HL-60 (cell line): ENCODE measurements around the gene ICA1L.

Experiments used
- GABPA ChIP-seq: IDR thresholded peaks from 2 replicates; pipeline ENCODE4 v1.6.1; 2012; ENCODE audit warnings: low read depth
- POLR2AphosphoS5 ChIP-seq: IDR thresholded peaks from 2 replicates; pipeline ENCODE4 v1.6.1; 2012; ENCODE audit warnings: low read depth
- TF ChIP-seq, protein P1 (sequence below): IDR thresholded peaks from one replicate; pipeline ENCODE4 v1.5.1; 2011; ENCODE audit warnings: low read length, control low read depth, inconsistent platforms; ENCODE audit not compliant: insufficient read depth
- TF ChIP-seq, protein P2 (sequence below): IDR thresholded peaks from 2 replicates; pipeline ENCODE4 v1.6.1; 2012; ENCODE audit warnings: low read depth; ENCODE audit not compliant: insufficient replicate concordance

DNA sequence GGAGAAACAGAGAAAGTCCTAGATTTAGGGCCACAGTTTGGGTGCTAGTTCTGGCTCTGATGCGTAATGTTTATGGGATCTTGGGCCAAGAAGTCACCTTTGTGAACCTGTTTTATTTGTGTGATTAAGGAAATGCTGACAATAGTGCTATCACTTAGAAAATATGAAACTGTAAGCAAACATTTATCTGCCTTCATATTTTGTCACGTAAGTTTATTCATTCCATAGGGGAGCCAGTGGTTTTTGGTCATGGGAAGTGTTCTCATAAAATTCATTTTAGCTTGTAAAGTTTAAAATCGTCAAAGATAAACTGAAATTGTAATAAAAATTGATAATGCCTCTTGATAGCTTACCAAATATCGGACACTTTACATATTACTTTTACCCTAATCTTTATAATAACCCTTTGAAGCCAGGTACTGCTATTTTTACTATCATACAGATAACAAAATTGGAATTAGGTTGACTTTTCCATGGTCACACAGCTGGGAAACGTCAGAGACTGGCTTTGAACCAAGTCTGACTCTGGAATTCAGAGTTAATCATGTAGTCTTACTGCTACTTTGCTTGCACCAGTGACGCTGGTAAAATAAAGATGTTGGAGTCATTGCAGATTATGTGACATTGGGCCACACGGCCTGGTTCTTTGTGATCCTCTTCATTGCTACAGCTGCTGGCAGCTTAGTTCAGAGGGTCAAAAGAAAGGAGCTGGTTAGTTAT is 99.7 kb downstream of the ICA1L start:
- TF ChIP-seq GABPA: no peak
- TF ChIP-seq, protein P1, sequence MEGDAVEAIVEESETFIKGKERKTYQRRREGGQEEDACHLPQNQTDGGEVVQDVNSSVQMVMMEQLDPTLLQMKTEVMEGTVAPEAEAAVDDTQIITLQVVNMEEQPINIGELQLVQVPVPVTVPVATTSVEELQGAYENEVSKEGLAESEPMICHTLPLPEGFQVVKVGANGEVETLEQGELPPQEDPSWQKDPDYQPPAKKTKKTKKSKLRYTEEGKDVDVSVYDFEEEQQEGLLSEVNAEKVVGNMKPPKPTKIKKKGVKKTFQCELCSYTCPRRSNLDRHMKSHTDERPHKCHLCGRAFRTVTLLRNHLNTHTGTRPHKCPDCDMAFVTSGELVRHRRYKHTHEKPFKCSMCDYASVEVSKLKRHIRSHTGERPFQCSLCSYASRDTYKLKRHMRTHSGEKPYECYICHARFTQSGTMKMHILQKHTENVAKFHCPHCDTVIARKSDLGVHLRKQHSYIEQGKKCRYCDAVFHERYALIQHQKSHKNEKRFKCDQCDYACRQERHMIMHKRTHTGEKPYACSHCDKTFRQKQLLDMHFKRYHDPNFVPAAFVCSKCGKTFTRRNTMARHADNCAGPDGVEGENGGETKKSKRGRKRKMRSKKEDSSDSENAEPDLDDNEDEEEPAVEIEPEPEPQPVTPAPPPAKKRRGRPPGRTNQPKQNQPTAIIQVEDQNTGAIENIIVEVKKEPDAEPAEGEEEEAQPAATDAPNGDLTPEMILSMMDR: no peak
- TF ChIP-seq, protein P2, sequence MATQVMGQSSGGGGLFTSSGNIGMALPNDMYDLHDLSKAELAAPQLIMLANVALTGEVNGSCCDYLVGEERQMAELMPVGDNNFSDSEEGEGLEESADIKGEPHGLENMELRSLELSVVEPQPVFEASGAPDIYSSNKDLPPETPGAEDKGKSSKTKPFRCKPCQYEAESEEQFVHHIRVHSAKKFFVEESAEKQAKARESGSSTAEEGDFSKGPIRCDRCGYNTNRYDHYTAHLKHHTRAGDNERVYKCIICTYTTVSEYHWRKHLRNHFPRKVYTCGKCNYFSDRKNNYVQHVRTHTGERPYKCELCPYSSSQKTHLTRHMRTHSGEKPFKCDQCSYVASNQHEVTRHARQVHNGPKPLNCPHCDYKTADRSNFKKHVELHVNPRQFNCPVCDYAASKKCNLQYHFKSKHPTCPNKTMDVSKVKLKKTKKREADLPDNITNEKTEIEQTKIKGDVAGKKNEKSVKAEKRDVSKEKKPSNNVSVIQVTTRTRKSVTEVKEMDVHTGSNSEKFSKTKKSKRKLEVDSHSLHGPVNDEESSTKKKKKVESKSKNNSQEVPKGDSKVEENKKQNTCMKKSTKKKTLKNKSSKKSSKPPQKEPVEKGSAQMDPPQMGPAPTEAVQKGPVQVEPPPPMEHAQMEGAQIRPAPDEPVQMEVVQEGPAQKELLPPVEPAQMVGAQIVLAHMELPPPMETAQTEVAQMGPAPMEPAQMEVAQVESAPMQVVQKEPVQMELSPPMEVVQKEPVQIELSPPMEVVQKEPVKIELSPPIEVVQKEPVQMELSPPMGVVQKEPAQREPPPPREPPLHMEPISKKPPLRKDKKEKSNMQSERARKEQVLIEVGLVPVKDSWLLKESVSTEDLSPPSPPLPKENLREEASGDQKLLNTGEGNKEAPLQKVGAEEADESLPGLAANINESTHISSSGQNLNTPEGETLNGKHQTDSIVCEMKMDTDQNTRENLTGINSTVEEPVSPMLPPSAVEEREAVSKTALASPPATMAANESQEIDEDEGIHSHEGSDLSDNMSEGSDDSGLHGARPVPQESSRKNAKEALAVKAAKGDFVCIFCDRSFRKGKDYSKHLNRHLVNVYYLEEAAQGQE: no peak
- no peak for TF ChIP-seq POLR2AphosphoS5
